Measurements from ENCODE around the gene AGBL1. TPM values are rescaled to one million over a fixed set of nuclear protein-coding genes. Genes with fewer than 3 reads are reported as not detected.

The AGBL1 gene
- total and polyA plus RNA-seq, 3 experiments from 2014 or later: not detected

GRCh38 chr15:86183596-86184491 lies 104.2 kb downstream of the AGBL1 start:
- Mint-ChIP-seq H3K27ac (no peak overlapping the region), H3K9me3 (peaks cover 0 to 5% (median 0%) of the 10 kb centered on the region in 5 donors), H3K4me1 (no peaks in the 10 kb centered on the region), H3K36me3 (no peaks in the 10 kb centered on the region), H3K4me3 (no peak overlapping the region), H3K27me3 (peaks cover 2 to 14% of the 10 kb centered on the region in 2 donors)
- POLR2A ChIA-PET: no interaction called here
- CTCF ChIA-PET: no interaction called here
- H3K36me3 ChIP-seq (ENCODE audit: insufficient read depth, low read length): no peaks in the 10 kb centered on the region
- H3K27me3 ChIP-seq (ENCODE audit: insufficient read depth, low read length, poor library complexity, severe bottlenecking): no peaks in the 10 kb centered on the region
- no peak overlapping the region for H3K27ac ChIP-seq (ENCODE audit: low read depth, low read length)
- H3K4me3 ChIP-seq (ENCODE audit: low read length): no peak overlapping the region
- H3K9me3 ChIP-seq (ENCODE audit: low read length): no peaks in the 10 kb centered on the region
- no peaks in the 10 kb centered on the region for H3K4me1 ChIP-seq (ENCODE audit: insufficient read depth, low read length)
- no peak for DNase-seq

GRCh38 chr15:86193716-86194380 lies 114.2 kb downstream of the AGBL1 start:
- Histone ChIP-seq H3K27me3 (ENCODE audit: insufficient read depth, low read length, poor library complexity, severe bottlenecking) (no peaks in the 10 kb centered on the region), H3K27ac (ENCODE audit: low read depth, low read length) (no peak overlapping the region), H3K9me3 (ENCODE audit: low read length) (no peaks in the 10 kb centered on the region), H3K4me3 (ENCODE audit: low read length) (no peak overlapping the region), H3K36me3 (ENCODE audit: insufficient read depth, low read length) (no peaks in the 10 kb centered on the region), H3K4me1 (ENCODE audit: insufficient read depth, low read length) (no peaks in the 10 kb centered on the region)
- Mint-ChIP-seq H3K36me3 (no peaks in the 10 kb centered on the region), H3K27me3 (peaks cover 0 to 12% of the 10 kb centered on the region in 2 donors), H3K9me3 (peaks cover 0 to 4% (median 0%) of the 10 kb centered on the region in 5 donors), H3K4me1 (no peaks in the 10 kb centered on the region), H3K27ac (no peak overlapping the region), H3K4me3 (no peak overlapping the region)
- ChIA-PET POLR2A (no interaction called here), CTCF (no interaction called here)
- no peak for DNase-seq

GRCh38 chr15:86197770-86198169 lies 118.1 kb downstream of the AGBL1 start:
- H3K27ac ChIP-seq (ENCODE audit: low read depth, low read length): no peak overlapping the region
- no peaks in the 10 kb centered on the region for H3K4me1 ChIP-seq (ENCODE audit: insufficient read depth, low read length)
- Mint-ChIP-seq H3K36me3 (no peaks in the 10 kb centered on the region), H3K27me3 (peaks cover 1 to 4% of the 10 kb centered on the region in 2 donors), H3K4me3 (no peak overlapping the region), H3K4me1 (no peaks in the 10 kb centered on the region), H3K27ac (no peak overlapping the region), H3K9me3 (no peaks in the 10 kb centered on the region)
- ChIA-PET CTCF (no interaction called here), POLR2A (no interaction called here)
- no peaks in the 10 kb centered on the region for H3K9me3 ChIP-seq (ENCODE audit: low read length)
- H3K27me3 ChIP-seq (ENCODE audit: insufficient read depth, low read length, poor library complexity, severe bottlenecking): no peaks in the 10 kb centered on the region
- H3K4me3 ChIP-seq (ENCODE audit: low read length): no peak overlapping the region
- H3K36me3 ChIP-seq (ENCODE audit: insufficient read depth, low read length): no peaks in the 10 kb centered on the region
- no peak for DNase-seq

- ChIA-PET POLR2A (no interaction called here), CTCF (no interaction called here)
- Mint-ChIP-seq H3K9me3 (no peaks in the 10 kb centered on the region), H3K4me1 (no peaks in the 10 kb centered on the region), H3K4me3 (no peak overlapping the region), H3K27me3 (peaks cover 0 to 1% of the 10 kb centered on the region in 2 donors), H3K36me3 (no peaks in the 10 kb centered on the region), H3K27ac (no peak overlapping the region)
- H3K36me3 ChIP-seq (ENCODE audit: insufficient read depth, low read length): no peaks in the 10 kb centered on the region
- H3K27me3 ChIP-seq (ENCODE audit: insufficient read depth, low read length, poor library complexity, severe bottlenecking): no peaks in the 10 kb centered on the region
- H3K4me3 ChIP-seq (ENCODE audit: low read length): no peak overlapping the region
- no peak overlapping the region for H3K27ac ChIP-seq (ENCODE audit: low read depth, low read length)
- no peaks in the 10 kb centered on the region for H3K9me3 ChIP-seq (ENCODE audit: low read length)
- H3K4me1 ChIP-seq (ENCODE audit: insufficient read depth, low read length): no peaks in the 10 kb centered on the region
- DNase-seq: no peak
These were observed 119.9 kb downstream of the AGBL1 start for GRCh38 chr15:86199467-86200145.

- no peak overlapping the region for H3K4me3 ChIP-seq (ENCODE audit: low read length)
- CTCF ChIA-PET: no interaction called here
- H3K36me3 Mint-ChIP-seq: no peaks in the 10 kb centered on the region
- no peaks in the 10 kb centered on the region for H3K9me3 ChIP-seq (ENCODE audit: low read length)
- no peak for DNase-seq
- no peaks in the 10 kb centered on the region for H3K4me1 Mint-ChIP-seq
- H3K36me3 ChIP-seq (ENCODE audit: insufficient read depth, low read length): no peaks in the 10 kb centered on the region
- POLR2A ChIA-PET: no interaction called here
- H3K9me3 Mint-ChIP-seq: no peaks in the 10 kb centered on the region
- no peaks in the 10 kb centered on the region for H3K4me1 ChIP-seq (ENCODE audit: insufficient read depth, low read length)
- no peak overlapping the region for H3K27ac ChIP-seq (ENCODE audit: low read depth, low read length)
- H3K27me3 ChIP-seq (ENCODE audit: insufficient read depth, low read length, poor library complexity, severe bottlenecking): no peaks in the 10 kb centered on the region
- peaks cover 0 to 1% of the 10 kb centered on the region in 2 donors for H3K27me3 Mint-ChIP-seq
- peak overlapping the region in 1 of 8 donors; percentile 13 for H3K27ac Mint-ChIP-seq
- no peak overlapping the region for H3K4me3 Mint-ChIP-seq
These were observed 121.8 kb downstream of the AGBL1 start for GRCh38 chr15:86201313-86202008.

GRCh38 chr15:86203462-86203861 lies 123.8 kb downstream of the AGBL1 start:
- Histone ChIP-seq H3K27ac (ENCODE audit: low read depth, low read length) (no peak overlapping the region), H3K9me3 (ENCODE audit: low read length) (no peaks in the 10 kb centered on the region), H3K4me1 (ENCODE audit: insufficient read depth, low read length) (no peaks in the 10 kb centered on the region), H3K4me3 (ENCODE audit: low read length) (no peak overlapping the region), H3K27me3 (ENCODE audit: insufficient read depth, low read length, poor library complexity, severe bottlenecking) (no peaks in the 10 kb centered on the region), H3K36me3 (ENCODE audit: insufficient read depth, low read length) (no peaks in the 10 kb centered on the region)
- no peak overlapping the region for H3K4me3 Mint-ChIP-seq
- H3K36me3 Mint-ChIP-seq: no peaks in the 10 kb centered on the region
- H3K4me1 Mint-ChIP-seq: no peaks in the 10 kb centered on the region
- H3K27me3 Mint-ChIP-seq: peaks cover 0 to 1% of the 10 kb centered on the region in 2 donors
- no peaks in the 10 kb centered on the region for H3K9me3 Mint-ChIP-seq
- POLR2A ChIA-PET: no interaction called here
- DNase-seq: no peak
- CTCF ChIA-PET: no interaction called here
- H3K27ac Mint-ChIP-seq: no peak overlapping the region

GRCh38 chr15:86205096-86205495 lies 125.4 kb downstream of the AGBL1 start:
- Mint-ChIP-seq H3K27ac (no peak overlapping the region), H3K27me3 (peaks cover under 1 to 1% of the 10 kb centered on the region in 2 donors), H3K36me3 (no peaks in the 10 kb centered on the region), H3K9me3 (peaks cover 0 to 3% (median 0%) of the 10 kb centered on the region in 5 donors), H3K4me1 (no peaks in the 10 kb centered on the region), H3K4me3 (no peak overlapping the region)
- Histone ChIP-seq H3K4me1 (ENCODE audit: insufficient read depth, low read length) (no peaks in the 10 kb centered on the region), H3K4me3 (ENCODE audit: low read length) (no peak overlapping the region), H3K9me3 (ENCODE audit: low read length) (no peaks in the 10 kb centered on the region), H3K36me3 (ENCODE audit: insufficient read depth, low read length) (no peaks in the 10 kb centered on the region), H3K27ac (ENCODE audit: low read depth, low read length) (no peak overlapping the region), H3K27me3 (ENCODE audit: insufficient read depth, low read length, poor library complexity, severe bottlenecking) (no peaks in the 10 kb centered on the region)
- DNase-seq: no peak
- POLR2A ChIA-PET: no interaction called here
- CTCF ChIA-PET: no interaction called here

Measured in CD8-positive, alpha-beta memory T cell (primary cell).